GM21423 (cell line): ENCODE results near the gene PCED1B.
"Not testable (repeated sequence)": the region's sequence is repeated elsewhere in the genome, so short reads cannot be mapped to it uniquely, and the experiment has no call there.

Source experiments
- ATAC-seq: cut with Tn5 transposase; IDR thresholded peaks from one replicate; pipeline ENCODE4 v1.9.1; 2021; ENCODE audit warnings: mild to moderate bottlenecking, moderate library complexity; ENCODE audit not compliant: unreplicated experiment

PCED1B gene

DNA sequence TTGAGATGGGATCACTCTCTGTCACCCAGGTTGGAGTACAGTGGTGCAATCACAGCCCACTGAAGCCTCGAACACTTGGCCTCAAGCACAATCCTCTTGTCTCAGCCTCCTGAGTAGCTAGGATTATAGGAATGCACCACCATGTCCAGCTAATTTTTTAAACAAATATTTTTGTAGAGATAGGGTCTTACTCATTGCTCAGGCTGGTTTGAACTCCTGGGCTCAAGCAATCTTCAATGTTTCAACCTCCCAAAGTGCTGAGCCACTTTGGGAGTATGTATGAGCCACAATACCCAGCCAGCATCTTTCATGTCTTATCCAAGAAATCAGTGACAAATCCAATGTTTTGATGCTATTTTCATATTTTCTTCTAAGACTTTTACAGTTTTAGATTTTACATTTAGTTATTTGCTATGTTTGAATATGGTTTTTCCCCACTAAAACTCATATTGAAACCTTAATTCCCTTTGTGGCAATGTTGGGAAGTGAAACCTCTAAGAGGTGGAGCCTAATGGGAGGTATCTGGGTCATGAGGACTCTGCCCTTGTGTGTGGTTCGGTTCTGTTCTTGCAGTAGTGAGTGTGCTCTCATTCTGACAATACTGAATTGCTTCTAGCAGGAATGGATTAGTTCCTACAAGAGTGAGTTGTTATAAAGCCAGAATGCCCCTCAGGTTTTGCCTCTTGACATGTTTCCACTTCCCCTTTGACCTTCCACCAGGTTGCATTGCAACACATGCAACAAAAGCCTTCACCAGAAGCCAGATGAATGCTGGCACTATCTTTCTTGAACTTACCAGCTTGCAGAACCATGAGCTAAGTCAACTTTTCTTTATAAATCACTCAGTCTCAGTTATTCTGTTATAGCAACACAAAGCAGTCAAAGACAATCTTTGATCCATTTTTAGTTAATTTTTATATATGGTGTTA lies 81.2 kb downstream of the PCED1B start:
- ATAC-seq, result no peak

GRCh38 chr12:47164116-47164515 lies 84.7 kb downstream of the PCED1B start:
- no peak for ATAC-seq

GRCh38 chr12:47164724-47165439 lies 85.5 kb downstream of the PCED1B start:
- ATAC-seq, result no peak

DNA sequence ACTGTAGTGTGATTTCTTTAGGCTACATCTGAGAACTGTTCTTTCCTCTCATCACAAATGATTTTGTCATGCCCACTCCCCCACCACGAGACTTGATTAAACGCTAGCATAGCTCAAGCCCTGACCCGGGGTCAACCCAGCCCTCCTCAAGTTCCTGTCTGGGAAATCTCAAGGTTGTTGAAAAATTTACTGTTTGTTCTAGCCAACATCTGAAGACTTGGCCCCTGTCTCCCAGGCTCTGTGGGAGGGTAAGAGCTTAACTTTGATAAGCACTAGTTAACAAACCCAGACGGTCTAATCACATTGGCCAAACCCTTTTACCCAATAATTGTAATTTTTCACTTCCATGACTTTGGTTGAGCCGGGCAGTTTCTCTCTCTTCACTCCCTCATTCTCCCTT lies 86.5 kb downstream of the PCED1B start:
- no peak for ATAC-seq

- no peak for ATAC-seq
These were observed 86.9 kb downstream of the PCED1B start for GRCh38 chr12:47166365-47166764.

DNA sequence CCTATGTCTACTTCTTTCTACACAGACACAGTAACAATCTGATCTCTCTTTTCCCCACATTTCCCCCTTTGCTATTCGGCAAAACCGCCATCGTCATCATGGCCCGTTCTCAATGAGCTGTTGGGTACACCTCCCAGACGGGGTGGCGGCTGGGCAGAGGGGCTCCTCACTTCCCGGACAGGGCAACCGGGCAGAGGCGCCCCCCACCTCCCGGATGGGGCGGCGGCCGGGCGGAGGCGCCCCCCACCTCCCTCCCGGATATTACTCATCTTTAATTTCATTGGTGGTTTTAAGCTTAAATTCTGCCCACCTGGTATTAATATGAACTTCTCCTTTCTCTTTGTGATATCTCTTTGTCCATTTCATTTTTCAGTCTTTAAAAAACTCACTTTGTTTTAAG lies 90.9 kb downstream of the PCED1B start:
- not testable (repeated sequence) for ATAC-seq

DNA sequence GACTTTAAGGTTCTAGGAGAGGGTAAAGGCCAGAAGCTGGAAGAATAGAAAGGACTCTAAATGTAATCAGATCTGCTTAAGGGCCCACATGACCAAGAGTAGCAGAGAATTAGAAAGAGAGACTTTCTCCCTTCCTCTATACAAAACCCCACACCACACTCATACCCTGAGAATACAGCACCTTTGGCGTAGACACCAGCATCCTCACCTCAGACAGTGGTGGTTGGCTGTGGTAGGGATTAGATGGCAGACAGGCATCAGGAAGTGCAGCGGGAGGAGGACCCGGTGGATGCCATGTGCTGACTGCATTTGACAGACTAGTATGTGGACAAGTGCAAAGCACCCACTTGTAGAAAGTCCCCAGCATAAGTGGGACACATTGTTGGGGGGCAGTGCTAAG lies 98.6 kb downstream of the PCED1B start:
- no peak for ATAC-seq

GRCh38 chr12:47182164-47182938 lies 102.9 kb downstream of the PCED1B start:
- ATAC-seq, result not testable (repeated sequence)

- no peak for ATAC-seq
These were observed 104.8 kb downstream of the PCED1B start for GRCh38 chr12:47184229-47184628.

DNA sequence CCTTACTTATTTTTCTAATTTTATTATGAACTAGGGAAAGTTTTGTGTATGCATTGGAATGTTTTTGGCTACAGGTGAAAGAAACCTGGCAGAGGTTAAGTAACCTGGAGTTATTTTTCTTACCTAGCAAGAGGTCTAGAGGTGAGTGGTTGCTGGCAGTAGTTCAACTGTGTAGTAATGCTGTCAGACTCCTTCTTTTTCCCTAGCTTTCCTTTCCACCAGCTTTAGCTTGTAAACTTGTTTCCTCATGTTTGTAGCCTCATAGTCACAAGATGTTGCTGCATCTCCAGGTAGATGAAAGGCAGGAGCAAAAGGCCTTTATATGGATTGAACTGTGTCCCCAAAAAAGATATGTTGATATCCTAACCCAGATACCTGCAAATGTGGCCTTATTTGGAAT lies 105.4 kb downstream of the PCED1B start:
- no peak for ATAC-seq

DNA sequence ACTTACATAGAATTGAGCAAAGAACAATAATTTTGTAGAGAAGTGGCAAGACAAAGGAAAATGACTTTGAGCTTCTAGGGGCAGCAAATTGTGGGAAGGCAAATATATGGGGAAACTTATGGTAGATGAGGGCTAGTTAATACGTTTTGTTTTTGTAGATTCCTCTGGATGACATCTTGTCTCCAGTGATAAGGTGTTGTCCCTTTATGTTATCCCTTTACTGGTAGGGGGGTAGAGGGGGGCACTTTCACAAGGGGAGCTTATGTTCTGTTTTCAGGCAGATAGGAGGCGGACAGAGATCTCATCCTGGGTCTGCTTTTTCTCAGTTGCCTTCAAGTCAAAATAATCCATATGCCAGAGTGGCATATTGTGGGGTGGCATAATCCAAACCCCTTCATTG lies 106.8 kb downstream of the PCED1B start:
- no peak for ATAC-seq

GRCh38 chr12:47188576-47189441 lies 109.4 kb downstream of the PCED1B start:
- ATAC-seq, result no peak

GRCh38 chr12:47189728-47190127 lies 110.3 kb downstream of the PCED1B start:
- no peak for ATAC-seq

DNA sequence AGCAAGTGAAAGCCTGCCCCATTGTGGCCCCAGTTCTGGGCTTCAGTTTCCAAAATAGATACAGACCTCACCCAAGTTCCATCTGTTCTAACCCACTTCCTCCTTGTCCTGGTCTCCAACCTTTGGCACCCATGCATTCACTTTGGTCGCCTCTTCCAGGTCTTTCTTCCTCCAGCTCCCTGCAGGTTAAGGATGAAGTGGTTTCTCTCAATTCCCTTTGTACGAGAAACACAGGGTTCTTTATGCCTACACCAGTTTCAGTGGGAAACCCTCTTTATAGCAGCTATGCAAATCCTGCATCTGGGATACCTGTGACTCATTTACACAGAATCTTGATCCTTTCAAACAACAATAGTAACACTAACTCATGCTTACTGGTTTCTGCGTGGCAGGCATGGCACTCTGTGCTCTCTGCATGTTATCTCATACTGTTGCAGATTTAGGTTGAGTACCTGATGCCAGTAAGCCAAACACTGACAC lies 110.9 kb downstream of the PCED1B start:
- ATAC-seq, result peak; percentile 46

- peak; percentile 10 for ATAC-seq
These were observed 111.5 kb downstream of the PCED1B start for GRCh38 chr12:47190905-47191304.

GRCh38 chr12:47192051-47192450 lies 112.6 kb downstream of the PCED1B start:
- no peak for ATAC-seq

DNA sequence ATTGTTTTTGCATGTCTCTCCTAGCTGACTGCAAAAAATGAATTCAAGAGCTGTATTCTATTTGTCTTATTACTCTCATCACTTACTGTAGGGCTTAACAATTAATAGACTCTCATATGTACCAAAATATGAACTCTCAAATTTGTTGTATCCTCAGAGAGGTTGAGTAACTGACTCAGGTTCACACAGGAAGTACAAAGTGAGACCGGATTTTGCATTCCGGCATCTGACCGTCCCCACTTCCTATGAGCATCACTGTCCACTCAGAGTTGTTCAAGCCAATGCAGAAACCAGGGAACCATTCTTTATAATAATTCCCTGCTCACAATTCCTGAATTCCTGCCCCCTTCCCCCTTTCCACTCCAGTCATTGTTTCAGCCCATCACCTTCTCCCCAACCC lies 113.6 kb downstream of the PCED1B start:
- no peak for ATAC-seq

DNA sequence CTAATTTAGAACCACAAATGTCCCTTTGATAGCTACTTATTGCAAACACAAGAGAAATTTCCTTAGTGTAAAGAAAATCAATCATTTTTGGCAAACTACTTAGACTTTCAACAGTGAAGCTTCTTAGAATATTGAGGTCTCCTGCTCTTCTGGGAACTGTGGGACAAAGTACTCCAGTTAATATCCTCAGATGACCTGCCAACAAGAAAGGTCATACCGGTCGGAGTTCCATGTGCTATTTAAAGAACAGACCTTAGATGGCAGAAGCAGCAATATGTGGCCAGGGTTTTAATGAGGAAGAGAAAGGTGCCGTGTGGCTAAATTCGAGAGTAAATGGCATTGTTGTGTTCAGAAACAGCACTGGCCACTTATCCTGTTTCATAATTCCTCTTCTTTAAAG lies 115.1 kb downstream of the PCED1B start:
- ATAC-seq, result no peak

DNA sequence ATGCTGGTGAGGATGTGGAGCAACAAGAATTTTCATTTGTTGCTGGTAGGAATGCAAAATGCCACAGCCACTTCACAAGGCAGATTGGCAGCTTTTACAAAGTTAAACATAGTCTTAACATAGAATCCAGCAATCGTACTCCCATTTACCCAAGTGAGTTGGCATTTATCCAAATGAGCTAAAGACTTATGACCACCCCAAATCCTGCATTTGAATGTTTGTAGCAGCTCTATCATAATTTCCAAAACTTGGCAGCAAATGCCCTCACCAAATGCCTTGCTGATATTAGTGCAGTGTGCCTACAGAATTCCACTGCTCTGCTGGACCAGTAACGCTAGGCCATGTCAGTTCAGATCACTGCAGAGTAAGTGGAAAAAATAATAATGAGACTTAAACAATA lies 121.0 kb downstream of the PCED1B start:
- no peak for ATAC-seq

DNA sequence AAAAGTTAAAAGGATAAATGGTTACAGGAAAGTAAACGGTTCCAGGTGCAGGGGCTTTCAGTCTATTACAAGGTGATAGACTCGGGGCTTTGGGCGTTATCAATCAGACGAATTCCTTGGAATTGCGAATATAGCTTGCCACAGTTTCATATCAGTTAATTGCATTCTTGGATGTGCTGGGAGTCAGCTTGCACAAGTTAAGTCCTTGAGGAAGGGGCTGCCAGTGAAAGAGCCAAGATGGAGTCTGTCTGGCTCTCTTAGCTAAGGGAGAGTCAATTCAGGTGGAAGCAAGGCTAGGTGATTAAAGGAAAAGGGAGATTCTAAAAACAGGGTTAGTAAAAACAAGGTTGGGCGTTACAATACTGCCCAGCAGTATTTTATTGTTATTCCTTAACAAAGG lies 121.8 kb downstream of the PCED1B start:
- not testable (repeated sequence) for ATAC-seq
